ENCODE results near the gene WDR88. TPM values are rescaled to one million over a fixed set of nuclear protein-coding genes. Genes with fewer than 3 reads are reported as not detected.
A peak's percentile ranks its signal among the peaks of the same experiment; 100 is the strongest.

Gene WDR88
- total RNA-seq, 1 experiment from 2014 or later: 0.28 TPM

DNA sequence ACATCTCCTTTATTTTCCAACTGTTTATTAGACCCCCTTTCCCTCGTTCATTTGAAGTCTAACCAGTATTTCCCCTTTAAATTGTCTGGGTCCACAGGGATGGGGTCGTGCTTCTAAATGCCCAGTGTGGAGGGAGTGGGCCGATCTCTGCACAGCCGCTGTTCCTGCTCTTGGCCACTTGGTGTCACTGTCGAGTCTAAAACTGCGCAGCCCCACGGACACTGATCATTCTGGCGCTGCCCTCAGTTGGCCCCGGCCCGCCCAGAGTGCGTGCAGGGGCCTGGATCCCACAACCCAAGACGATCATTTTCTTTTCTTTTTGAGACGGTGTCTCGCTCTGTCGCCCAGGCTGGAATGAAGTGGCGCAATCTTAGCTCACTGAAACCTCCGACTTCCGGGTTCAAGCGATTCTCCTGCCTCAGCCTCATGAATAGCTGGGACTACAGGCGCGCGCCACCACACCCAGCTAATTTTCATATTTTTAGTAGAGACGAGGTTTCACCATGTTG is 12.0 kb downstream of the WDR88 start:
- Mint-ChIP-seq H3K4me3 (no peak overlapping the region; the same call in 1 of the 2 replicates), H3K27ac (no peak overlapping the region), H3K36me3 (no peaks in the 10 kb centered on the region), H3K27me3 (ENCODE audit: low read depth) (no peaks in the 10 kb centered on the region; the same call in 1 of the 2 replicates), H3K9me3 (no peaks in the 10 kb centered on the region), H3K4me1 (peaks cover 9% of the 10 kb centered on the region)
- peak; percentile 75 for DNase-seq (ENCODE audit: low spot score)
- ChIA-PET CTCF (interaction anchor here (0.6 to 5.8 kb wide), 12 partner anchors 10 to 596 kb away, joined by 3 to 76 read pairs (median 6); no protein-coding TSS in a partner anchor), POLR2A (interaction anchor here (0.6 to 1.6 kb wide), 3 partner anchors 33 to 198 kb away, joined by 3 to 7 read pairs (median 5); no protein-coding TSS in a partner anchor)
- TF ChIP-seq GABPB1 (CRISPR knock-in tag; IDR thresholded peaks at IDR 0.05): 0 out of 2 replicates have a peak, but pooled peaks have one; percentile 29
- TF ChIP-seq ZNF416 (CRISPR knock-in tag; IDR thresholded peaks at IDR 0.05): no peak
- no peak for TF ChIP-seq MXD4 (CRISPR knock-in tag; IDR thresholded peaks at IDR 0.05; ENCODE audit: borderline replicate concordance)
- TF ChIP-seq ESRRA (CRISPR knock-in tag; IDR thresholded peaks at IDR 0.05; ENCODE audit: borderline replicate concordance): no peak
- no peak for TF ChIP-seq TCF7 (CRISPR knock-in tag; IDR thresholded peaks at IDR 0.05; ENCODE audit: low read depth)
- TF ChIP-seq, protein P1, sequence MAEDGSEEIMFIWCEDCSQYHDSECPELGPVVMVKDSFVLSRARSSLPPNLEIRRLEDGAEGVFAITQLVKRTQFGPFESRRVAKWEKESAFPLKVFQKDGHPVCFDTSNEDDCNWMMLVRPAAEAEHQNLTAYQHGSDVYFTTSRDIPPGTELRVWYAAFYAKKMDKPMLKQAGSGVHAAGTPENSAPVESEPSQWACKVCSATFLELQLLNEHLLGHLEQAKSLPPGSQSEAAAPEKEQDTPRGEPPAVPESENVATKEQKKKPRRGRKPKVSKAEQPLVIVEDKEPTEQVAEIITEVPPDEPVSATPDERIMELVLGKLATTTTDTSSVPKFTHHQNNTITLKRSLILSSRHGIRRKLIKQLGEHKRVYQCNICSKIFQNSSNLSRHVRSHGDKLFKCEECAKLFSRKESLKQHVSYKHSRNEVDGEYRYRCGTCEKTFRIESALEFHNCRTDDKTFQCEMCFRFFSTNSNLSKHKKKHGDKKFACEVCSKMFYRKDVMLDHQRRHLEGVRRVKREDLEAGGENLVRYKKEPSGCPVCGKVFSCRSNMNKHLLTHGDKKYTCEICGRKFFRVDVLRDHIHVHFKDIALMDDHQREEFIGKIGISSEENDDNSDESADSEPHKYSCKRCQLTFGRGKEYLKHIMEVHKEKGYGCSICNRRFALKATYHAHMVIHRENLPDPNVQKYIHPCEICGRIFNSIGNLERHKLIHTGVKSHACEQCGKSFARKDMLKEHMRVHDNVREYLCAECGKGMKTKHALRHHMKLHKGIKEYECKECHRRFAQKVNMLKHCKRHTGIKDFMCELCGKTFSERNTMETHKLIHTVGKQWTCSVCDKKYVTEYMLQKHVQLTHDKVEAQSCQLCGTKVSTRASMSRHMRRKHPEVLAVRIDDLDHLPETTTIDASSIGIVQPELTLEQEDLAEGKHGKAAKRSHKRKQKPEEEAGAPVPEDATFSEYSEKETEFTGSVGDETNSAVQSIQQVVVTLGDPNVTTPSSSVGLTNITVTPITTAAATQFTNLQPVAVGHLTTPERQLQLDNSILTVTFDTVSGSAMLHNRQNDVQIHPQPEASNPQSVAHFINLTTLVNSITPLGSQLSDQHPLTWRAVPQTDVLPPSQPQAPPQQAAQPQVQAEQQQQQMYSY (CRISPR knock-in tag; IDR thresholded peaks at IDR 0.05): no peak
- TF ChIP-seq, protein P2, sequence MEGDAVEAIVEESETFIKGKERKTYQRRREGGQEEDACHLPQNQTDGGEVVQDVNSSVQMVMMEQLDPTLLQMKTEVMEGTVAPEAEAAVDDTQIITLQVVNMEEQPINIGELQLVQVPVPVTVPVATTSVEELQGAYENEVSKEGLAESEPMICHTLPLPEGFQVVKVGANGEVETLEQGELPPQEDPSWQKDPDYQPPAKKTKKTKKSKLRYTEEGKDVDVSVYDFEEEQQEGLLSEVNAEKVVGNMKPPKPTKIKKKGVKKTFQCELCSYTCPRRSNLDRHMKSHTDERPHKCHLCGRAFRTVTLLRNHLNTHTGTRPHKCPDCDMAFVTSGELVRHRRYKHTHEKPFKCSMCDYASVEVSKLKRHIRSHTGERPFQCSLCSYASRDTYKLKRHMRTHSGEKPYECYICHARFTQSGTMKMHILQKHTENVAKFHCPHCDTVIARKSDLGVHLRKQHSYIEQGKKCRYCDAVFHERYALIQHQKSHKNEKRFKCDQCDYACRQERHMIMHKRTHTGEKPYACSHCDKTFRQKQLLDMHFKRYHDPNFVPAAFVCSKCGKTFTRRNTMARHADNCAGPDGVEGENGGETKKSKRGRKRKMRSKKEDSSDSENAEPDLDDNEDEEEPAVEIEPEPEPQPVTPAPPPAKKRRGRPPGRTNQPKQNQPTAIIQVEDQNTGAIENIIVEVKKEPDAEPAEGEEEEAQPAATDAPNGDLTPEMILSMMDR (IDR thresholded peaks at IDR 0.05): peak; percentile 77
- peak; percentile 95 for ATAC-seq

DNA sequence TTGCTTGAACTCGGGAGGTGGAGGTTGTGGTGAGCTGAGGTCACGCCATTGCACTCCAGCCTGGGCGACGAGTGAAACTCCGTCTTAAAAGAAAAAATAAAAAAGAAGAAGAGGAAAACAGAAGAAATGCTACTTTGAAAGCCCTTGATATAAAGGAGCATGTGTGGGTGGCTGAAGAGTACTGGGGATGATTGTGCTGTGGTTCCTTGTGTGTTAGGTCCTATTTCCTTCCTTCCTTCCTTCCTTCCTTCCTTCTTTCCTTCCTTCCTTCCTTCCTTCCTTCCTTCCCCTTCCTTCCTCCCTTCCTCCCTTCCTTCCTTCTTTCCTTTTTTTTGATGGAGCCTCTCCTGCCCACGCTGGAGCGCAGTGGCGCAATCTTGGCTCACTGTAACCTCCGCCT is 14.3 kb downstream of the WDR88 start:
- no peaks in the 10 kb centered on the region; the same call in 1 of the 2 replicates for H3K4me1 Mint-ChIP-seq
- POLR2A ChIA-PET: interaction anchor here (0.6 kb wide), 1 partner anchor 256 kb away, joined by 3 read pairs; no protein-coding TSS in a partner anchor
- DNase-seq (ENCODE audit: low spot score): no peak
- TF ChIP-seq NR1H2 (CRISPR knock-in tag; IDR thresholded peaks at IDR 0.05) (no peak), GABPB1 (CRISPR knock-in tag; IDR thresholded peaks at IDR 0.05) (no peak), ZBTB21 (CRISPR knock-in tag; IDR thresholded peaks at IDR 0.05; ENCODE audit: borderline replicate concordance) (no peak), NFATC4 (CRISPR knock-in tag; IDR thresholded peaks at IDR 0.05) (no peak), EMX1 (CRISPR knock-in tag; IDR thresholded peaks at IDR 0.05) (no peak), FOXJ3 (CRISPR knock-in tag; IDR thresholded peaks at IDR 0.05; ENCODE audit: borderline replicate concordance) (no peak), CREM (CRISPR knock-in tag; IDR thresholded peaks at IDR 0.05) (no peak), OVOL2 (CRISPR knock-in tag; IDR thresholded peaks at IDR 0.05; ENCODE audit: borderline replicate concordance) (no peak), ELF4 (CRISPR knock-in tag; IDR thresholded peaks at IDR 0.05; ENCODE audit: low read depth) (no peak), TP53 (CRISPR knock-in tag; IDR thresholded peaks at IDR 0.05) (no peak), NR3C1 (CRISPR knock-in tag; conservative IDR thresholded peaks at IDR 0.05; ENCODE audit: low read depth) (no peak)
- TF ChIP-seq, protein P3, sequence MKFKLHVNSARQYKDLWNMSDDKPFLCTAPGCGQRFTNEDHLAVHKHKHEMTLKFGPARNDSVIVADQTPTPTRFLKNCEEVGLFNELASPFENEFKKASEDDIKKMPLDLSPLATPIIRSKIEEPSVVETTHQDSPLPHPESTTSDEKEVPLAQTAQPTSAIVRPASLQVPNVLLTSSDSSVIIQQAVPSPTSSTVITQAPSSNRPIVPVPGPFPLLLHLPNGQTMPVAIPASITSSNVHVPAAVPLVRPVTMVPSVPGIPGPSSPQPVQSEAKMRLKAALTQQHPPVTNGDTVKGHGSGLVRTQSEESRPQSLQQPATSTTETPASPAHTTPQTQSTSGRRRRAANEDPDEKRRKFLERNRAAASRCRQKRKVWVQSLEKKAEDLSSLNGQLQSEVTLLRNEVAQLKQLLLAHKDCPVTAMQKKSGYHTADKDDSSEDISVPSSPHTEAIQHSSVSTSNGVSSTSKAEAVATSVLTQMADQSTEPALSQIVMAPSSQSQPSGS (CRISPR knock-in tag; IDR thresholded peaks at IDR 0.05; ENCODE audit: borderline replicate concordance, low read depth): no peak
- TF ChIP-seq, protein P1 (CRISPR knock-in tag; IDR thresholded peaks at IDR 0.05): no peak
- TF ChIP-seq, protein P4, sequence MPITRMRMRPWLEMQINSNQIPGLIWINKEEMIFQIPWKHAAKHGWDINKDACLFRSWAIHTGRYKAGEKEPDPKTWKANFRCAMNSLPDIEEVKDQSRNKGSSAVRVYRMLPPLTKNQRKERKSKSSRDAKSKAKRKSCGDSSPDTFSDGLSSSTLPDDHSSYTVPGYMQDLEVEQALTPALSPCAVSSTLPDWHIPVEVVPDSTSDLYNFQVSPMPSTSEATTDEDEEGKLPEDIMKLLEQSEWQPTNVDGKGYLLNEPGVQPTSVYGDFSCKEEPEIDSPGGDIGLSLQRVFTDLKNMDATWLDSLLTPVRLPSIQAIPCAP (CRISPR knock-in tag; IDR thresholded peaks at IDR 0.05): no peak
- TF ChIP-seq, protein P5, sequence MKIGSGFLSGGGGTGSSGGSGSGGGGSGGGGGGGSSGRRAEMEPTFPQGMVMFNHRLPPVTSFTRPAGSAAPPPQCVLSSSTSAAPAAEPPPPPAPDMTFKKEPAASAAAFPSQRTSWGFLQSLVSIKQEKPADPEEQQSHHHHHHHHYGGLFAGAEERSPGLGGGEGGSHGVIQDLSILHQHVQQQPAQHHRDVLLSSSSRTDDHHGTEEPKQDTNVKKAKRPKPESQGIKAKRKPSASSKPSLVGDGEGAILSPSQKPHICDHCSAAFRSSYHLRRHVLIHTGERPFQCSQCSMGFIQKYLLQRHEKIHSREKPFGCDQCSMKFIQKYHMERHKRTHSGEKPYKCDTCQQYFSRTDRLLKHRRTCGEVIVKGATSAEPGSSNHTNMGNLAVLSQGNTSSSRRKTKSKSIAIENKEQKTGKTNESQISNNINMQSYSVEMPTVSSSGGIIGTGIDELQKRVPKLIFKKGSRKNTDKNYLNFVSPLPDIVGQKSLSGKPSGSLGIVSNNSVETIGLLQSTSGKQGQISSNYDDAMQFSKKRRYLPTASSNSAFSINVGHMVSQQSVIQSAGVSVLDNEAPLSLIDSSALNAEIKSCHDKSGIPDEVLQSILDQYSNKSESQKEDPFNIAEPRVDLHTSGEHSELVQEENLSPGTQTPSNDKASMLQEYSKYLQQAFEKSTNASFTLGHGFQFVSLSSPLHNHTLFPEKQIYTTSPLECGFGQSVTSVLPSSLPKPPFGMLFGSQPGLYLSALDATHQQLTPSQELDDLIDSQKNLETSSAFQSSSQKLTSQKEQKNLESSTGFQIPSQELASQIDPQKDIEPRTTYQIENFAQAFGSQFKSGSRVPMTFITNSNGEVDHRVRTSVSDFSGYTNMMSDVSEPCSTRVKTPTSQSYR (CRISPR knock-in tag; IDR thresholded peaks at IDR 0.05): no peak

More for the DNA sequence above, 14.3 kb downstream of the WDR88 start:
- no peaks in the 10 kb centered on the region; the same call in 1 of the 2 replicates for H3K27me3 Mint-ChIP-seq (ENCODE audit: low read depth)
- H3K36me3 Mint-ChIP-seq: no peaks in the 10 kb centered on the region
- CTCF ChIA-PET: interaction anchor here (5.8 kb wide), 1 partner anchor 38 kb away, joined by 76 read pairs; no protein-coding TSS in a partner anchor
- ATAC-seq: no peak
- H3K4me3 Mint-ChIP-seq: no peak overlapping the region
- H3K9me3 Mint-ChIP-seq: no peaks in the 10 kb centered on the region
- no peak overlapping the region for H3K27ac Mint-ChIP-seq

Measured in WTC11 (cell line).